ENCODE data around the gene BRPF3.

The BRPF3 gene

GRCh38 chr6:36196113-36196879 lies at the start of gene BRPF3:
BRPF3 (plus strand) TSS chr6:36196744; CDS start chr6:36200323, 3,579 bp downstream.
- Histone ChIP-seq H3K4me1 (ENCODE audit: control insufficient read depth, insufficient read depth, low read length, unreplicated experiment) (peaks cover 16% of the 10 kb centered on the region), H3K79me2 (ENCODE audit: control insufficient read depth, insufficient read depth, low read length, unreplicated experiment) (peaks cover 42% of the 10 kb centered on the region), H3K27me3 (ENCODE audit: insufficient read depth, low read length) (no peaks in the 10 kb centered on the region), H3K36me3 (ENCODE audit: insufficient read depth, low read length) (peaks cover 25% of the 10 kb centered on the region; the same call in 1 of the 2 replicates), H3K4me3 (ENCODE audit: low read depth, low read length) (peak within 1 kb of the TSS; percentile 85), H3K27ac (ENCODE audit: low read depth, low read length) (peak within 1 kb of the TSS; percentile 51), H2AFZ (ENCODE audit: low read length, unreplicated experiment) (peak within 1 kb of the TSS; percentile 68)

- Histone ChIP-seq H3K27me3 (ENCODE audit: insufficient read depth, low read length) (no peaks in the 10 kb centered on the region), H3K79me2 (ENCODE audit: control insufficient read depth, insufficient read depth, low read length, unreplicated experiment) (no peaks in the 10 kb centered on the region), H3K4me3 (ENCODE audit: low read depth, low read length) (no peak overlapping the region), H2AFZ (ENCODE audit: low read length, unreplicated experiment) (no peak overlapping the region), H3K36me3 (ENCODE audit: insufficient read depth, low read length) (no peaks in the 10 kb centered on the region), H3K27ac (ENCODE audit: low read depth, low read length) (no peak overlapping the region), H3K4me1 (ENCODE audit: control insufficient read depth, insufficient read depth, low read length, unreplicated experiment) (no peaks in the 10 kb centered on the region)
Measured at GRCh38 chr6:36147294-36147693, 49.2 kb upstream of the BRPF3 start.

GRCh38 chr6:36149476-36149875 lies 47.1 kb upstream of the BRPF3 start:
- H3K36me3 ChIP-seq (ENCODE audit: insufficient read depth, low read length), result no peaks in the 10 kb centered on the region
- H3K4me1 ChIP-seq (ENCODE audit: control insufficient read depth, insufficient read depth, low read length, unreplicated experiment), result no peaks in the 10 kb centered on the region
- H3K27ac ChIP-seq (ENCODE audit: low read depth, low read length), result no peak overlapping the region
- H2AFZ ChIP-seq (ENCODE audit: low read length, unreplicated experiment), result no peak overlapping the region
- H3K4me3 ChIP-seq (ENCODE audit: low read depth, low read length), result no peak overlapping the region
- H3K27me3 ChIP-seq (ENCODE audit: insufficient read depth, low read length), result no peaks in the 10 kb centered on the region
- no peaks in the 10 kb centered on the region for H3K79me2 ChIP-seq (ENCODE audit: control insufficient read depth, insufficient read depth, low read length, unreplicated experiment)

- Histone ChIP-seq H3K36me3 (ENCODE audit: insufficient read depth, low read length) (no peaks in the 10 kb centered on the region), H3K27ac (ENCODE audit: low read depth, low read length) (no peak overlapping the region), H3K79me2 (ENCODE audit: control insufficient read depth, insufficient read depth, low read length, unreplicated experiment) (no peaks in the 10 kb centered on the region), H3K4me1 (ENCODE audit: control insufficient read depth, insufficient read depth, low read length, unreplicated experiment) (no peaks in the 10 kb centered on the region), H3K4me3 (ENCODE audit: low read depth, low read length) (no peak overlapping the region), H3K27me3 (ENCODE audit: insufficient read depth, low read length) (no peaks in the 10 kb centered on the region), H2AFZ (ENCODE audit: low read length, unreplicated experiment) (peak overlapping the region; percentile 67)
Measured at GRCh38 chr6:36150283-36150682, 46.3 kb upstream of the BRPF3 start.

GRCh38 chr6:36154286-36154685 lies 42.3 kb upstream of the BRPF3 start:
- Histone ChIP-seq H3K27ac (ENCODE audit: low read depth, low read length) (no peak overlapping the region), H3K36me3 (ENCODE audit: insufficient read depth, low read length) (no peaks in the 10 kb centered on the region), H3K4me1 (ENCODE audit: control insufficient read depth, insufficient read depth, low read length, unreplicated experiment) (no peaks in the 10 kb centered on the region), H3K27me3 (ENCODE audit: insufficient read depth, low read length) (no peaks in the 10 kb centered on the region), H2AFZ (ENCODE audit: low read length, unreplicated experiment) (no peak overlapping the region), H3K79me2 (ENCODE audit: control insufficient read depth, insufficient read depth, low read length, unreplicated experiment) (no peaks in the 10 kb centered on the region), H3K4me3 (ENCODE audit: low read depth, low read length) (no peak overlapping the region)

GRCh38 chr6:36155662-36156061 lies 40.9 kb upstream of the BRPF3 start:
- Histone ChIP-seq H3K4me1 (ENCODE audit: control insufficient read depth, insufficient read depth, low read length, unreplicated experiment) (no peaks in the 10 kb centered on the region), H3K79me2 (ENCODE audit: control insufficient read depth, insufficient read depth, low read length, unreplicated experiment) (no peaks in the 10 kb centered on the region), H3K36me3 (ENCODE audit: insufficient read depth, low read length) (no peaks in the 10 kb centered on the region), H2AFZ (ENCODE audit: low read length, unreplicated experiment) (no peak overlapping the region), H3K4me3 (ENCODE audit: low read depth, low read length) (no peak overlapping the region), H3K27me3 (ENCODE audit: insufficient read depth, low read length) (no peaks in the 10 kb centered on the region), H3K27ac (ENCODE audit: low read depth, low read length) (no peak overlapping the region)

GRCh38 chr6:36160147-36160760 lies 36.3 kb upstream of the BRPF3 start:
- Histone ChIP-seq H3K4me1 (ENCODE audit: control insufficient read depth, insufficient read depth, low read length, unreplicated experiment) (no peaks in the 10 kb centered on the region), H3K27me3 (ENCODE audit: insufficient read depth, low read length) (no peaks in the 10 kb centered on the region), H3K79me2 (ENCODE audit: control insufficient read depth, insufficient read depth, low read length, unreplicated experiment) (no peaks in the 10 kb centered on the region), H3K27ac (ENCODE audit: low read depth, low read length) (no peak overlapping the region), H2AFZ (ENCODE audit: low read length, unreplicated experiment) (no peak overlapping the region), H3K36me3 (ENCODE audit: insufficient read depth, low read length) (no peaks in the 10 kb centered on the region), H3K4me3 (ENCODE audit: low read depth, low read length) (no peak overlapping the region)

GRCh38 chr6:36169023-36170007 lies 27.2 kb upstream of the BRPF3 start:
- no peaks in the 10 kb centered on the region for H3K27me3 ChIP-seq (ENCODE audit: insufficient read depth, low read length)
- no peak overlapping the region for H3K4me3 ChIP-seq (ENCODE audit: low read depth, low read length)
- no peak overlapping the region for H2AFZ ChIP-seq (ENCODE audit: low read length, unreplicated experiment)
- no peaks in the 10 kb centered on the region for H3K36me3 ChIP-seq (ENCODE audit: insufficient read depth, low read length)
- H3K27ac ChIP-seq (ENCODE audit: low read depth, low read length), result no peak overlapping the region
- no peaks in the 10 kb centered on the region for H3K79me2 ChIP-seq (ENCODE audit: control insufficient read depth, insufficient read depth, low read length, unreplicated experiment)
- H3K4me1 ChIP-seq (ENCODE audit: control insufficient read depth, insufficient read depth, low read length, unreplicated experiment), result no peaks in the 10 kb centered on the region

GRCh38 chr6:36170704-36171103 lies 25.8 kb upstream of the BRPF3 start:
- Histone ChIP-seq H2AFZ (ENCODE audit: low read length, unreplicated experiment) (no peak overlapping the region), H3K4me3 (ENCODE audit: low read depth, low read length) (no peak overlapping the region), H3K27ac (ENCODE audit: low read depth, low read length) (no peak overlapping the region), H3K36me3 (ENCODE audit: insufficient read depth, low read length) (no peaks in the 10 kb centered on the region), H3K27me3 (ENCODE audit: insufficient read depth, low read length) (no peaks in the 10 kb centered on the region), H3K4me1 (ENCODE audit: control insufficient read depth, insufficient read depth, low read length, unreplicated experiment) (no peaks in the 10 kb centered on the region), H3K79me2 (ENCODE audit: control insufficient read depth, insufficient read depth, low read length, unreplicated experiment) (no peaks in the 10 kb centered on the region)

GRCh38 chr6:36171573-36171972 lies 25.0 kb upstream of the BRPF3 start:
- Histone ChIP-seq H3K36me3 (ENCODE audit: insufficient read depth, low read length) (no peaks in the 10 kb centered on the region), H3K4me3 (ENCODE audit: low read depth, low read length) (no peak overlapping the region), H3K4me1 (ENCODE audit: control insufficient read depth, insufficient read depth, low read length, unreplicated experiment) (no peaks in the 10 kb centered on the region), H3K27ac (ENCODE audit: low read depth, low read length) (no peak overlapping the region), H3K27me3 (ENCODE audit: insufficient read depth, low read length) (no peaks in the 10 kb centered on the region), H2AFZ (ENCODE audit: low read length, unreplicated experiment) (no peak overlapping the region), H3K79me2 (ENCODE audit: control insufficient read depth, insufficient read depth, low read length, unreplicated experiment) (no peaks in the 10 kb centered on the region)
